Loucy (cell line): ENCODE results near the gene ENTPD1.
A peak's percentile ranks its signal among the peaks of the same experiment; 100 is the strongest.

Experiments used
- H2AFZ ChIP-seq: fragments of 200-600 bp; sonication (generic); 2 replicates; pipeline ENCODE4 v1.6.0; 2016; ENCODE audit warnings: antibody characterized with exemption, mild to moderate bottlenecking, low read length, moderate library complexity
- H3F3A ChIP-seq: fragments of 200-600 bp; 2 replicates; pipeline ENCODE4 v1.6.0; 2016; ENCODE audit warnings: antibody characterized with exemption, low read depth, mild to moderate bottlenecking
- H3K27me3 ChIP-seq: fragments of 200-600 bp; sonication (generic); 2 replicates; pipeline ENCODE4 v1.6.1; 2014; ENCODE audit warnings: low read length, mild to moderate bottlenecking; ENCODE audit not compliant: insufficient read depth, poor library complexity, severe bottlenecking
- H3K36me3 ChIP-seq: fragments of 200-600 bp; sonication (generic); 2 replicates; pipeline ENCODE4 v1.6.1; 2016; ENCODE audit warnings: low read length; ENCODE audit not compliant: insufficient read depth
- H3K4me1 ChIP-seq: fragments of 200-600 bp; sonication (generic); 2 replicates; pipeline ENCODE4 v1.5.1; 2014; ENCODE audit warnings: low read length, mild to moderate bottlenecking; ENCODE audit not compliant: insufficient read depth, poor library complexity, severe bottlenecking
- H3K4me2 ChIP-seq: fragments of 200-600 bp; sonication (generic); 2 replicates; pipeline ENCODE4 v1.6.0; 2014; ENCODE audit warnings: antibody characterized with exemption, low read length, low read depth, mild to moderate bottlenecking; ENCODE audit not compliant: poor library complexity, severe bottlenecking
- H3K4me3 ChIP-seq: fragments of 200-600 bp; sonication (generic); 2 replicates; pipeline ENCODE4 v1.5.1; 2014; ENCODE audit warnings: low read length, mild to moderate bottlenecking, mixed read lengths; ENCODE audit not compliant: poor library complexity, severe bottlenecking
- H3K79me2 ChIP-seq: fragments of 200-600 bp; sonication (generic); 2 replicates; pipeline ENCODE4 v1.6.1; 2014; ENCODE audit warnings: low read length; ENCODE audit not compliant: insufficient read depth
- H3K9ac ChIP-seq: fragments of 200-600 bp; sonication (generic); 2 replicates; pipeline ENCODE4 v1.6.0; 2014; ENCODE audit warnings: mild to moderate bottlenecking, low read depth, low read length, moderate library complexity; ENCODE audit not compliant: poor library complexity, severe bottlenecking
- H3K9me2 ChIP-seq: fragments of 200-600 bp; sonication (generic); replicated peaks from 2 replicates; pipeline ENCODE4 v1.6.1; 2016; ENCODE audit warnings: low read depth, low read length, mixed read lengths
- H3K9me3 ChIP-seq: fragments of 200-600 bp; sonication (generic); 2 replicates; pipeline ENCODE4 v1.6.1; 2014; ENCODE audit warnings: mild to moderate bottlenecking, antibody characterized with exemption, low read length, low read depth; ENCODE audit not compliant: insufficient read depth
- H4K20me1 ChIP-seq: fragments of 200-600 bp; sonication (generic); 2 replicates; pipeline ENCODE4 v1.6.0; 2014; ENCODE audit warnings: antibody characterized with exemption, low read length, mild to moderate bottlenecking; ENCODE audit not compliant: insufficient read depth, poor library complexity, severe bottlenecking
- EZH2phosphoT487 ChIP-seq: fragments of 200-600 bp; IDR thresholded peaks from 2 replicates; pipeline ENCODE4 v1.6.1; 2018; ENCODE audit warnings: antibody characterized with exemption, mild to moderate bottlenecking, moderate library complexity, borderline replicate concordance
- TF ChIP-seq, protein P1 (sequence below): fragments of 200-600 bp; sonication (generic); conservative IDR thresholded peaks from 2 replicates; pipeline ENCODE4 v1.5.1; 2014; ENCODE audit warnings: mild to moderate bottlenecking, antibody characterized with exemption, low read length

ENTPD1 gene

DNA sequence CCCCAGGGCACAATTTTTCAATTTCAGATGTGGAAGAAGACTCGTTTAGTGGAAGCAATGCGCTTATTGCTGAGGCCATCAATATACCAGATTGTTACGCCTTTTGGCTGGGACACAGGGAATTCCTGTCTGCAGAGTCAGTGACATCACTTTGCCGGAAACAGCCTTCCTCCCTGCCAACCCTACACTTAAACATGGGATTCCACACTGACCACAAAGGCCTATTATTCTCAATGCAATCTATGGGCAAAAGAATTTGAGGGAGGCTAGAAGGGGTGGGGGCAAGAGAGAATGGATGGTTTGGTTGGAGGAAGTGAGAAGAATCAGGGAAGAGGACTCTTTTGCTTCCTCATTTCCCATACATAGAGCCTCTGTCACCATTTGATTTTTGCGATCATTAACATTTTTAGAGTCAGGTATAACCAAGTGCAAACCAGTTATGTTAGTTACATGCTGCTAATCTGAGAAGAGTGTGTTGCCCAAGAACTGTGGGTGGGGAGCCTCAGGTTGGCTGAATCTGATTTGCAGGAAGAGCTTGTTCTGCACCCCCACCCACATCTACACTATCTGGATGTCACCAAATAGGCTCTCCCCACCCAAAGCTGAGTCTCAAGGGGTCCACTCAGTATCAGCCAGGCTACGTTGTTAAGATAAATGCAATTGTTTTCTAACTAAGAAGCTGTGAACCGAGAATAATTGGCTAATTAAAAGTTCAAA lies 58.2 kb downstream of the ENTPD1 start:
- H3F3A ChIP-seq: no peaks in the 10 kb centered on the region
- H3K9me2 ChIP-seq: no peaks in the 10 kb centered on the region
- no peaks in the 10 kb centered on the region for H3K79me2 ChIP-seq
- H3K27me3 ChIP-seq: no peaks in the 10 kb centered on the region
- no peaks in the 10 kb centered on the region for H3K4me1 ChIP-seq
- TF ChIP-seq EZH2phosphoT487: no peak
- TF ChIP-seq, protein P1, sequence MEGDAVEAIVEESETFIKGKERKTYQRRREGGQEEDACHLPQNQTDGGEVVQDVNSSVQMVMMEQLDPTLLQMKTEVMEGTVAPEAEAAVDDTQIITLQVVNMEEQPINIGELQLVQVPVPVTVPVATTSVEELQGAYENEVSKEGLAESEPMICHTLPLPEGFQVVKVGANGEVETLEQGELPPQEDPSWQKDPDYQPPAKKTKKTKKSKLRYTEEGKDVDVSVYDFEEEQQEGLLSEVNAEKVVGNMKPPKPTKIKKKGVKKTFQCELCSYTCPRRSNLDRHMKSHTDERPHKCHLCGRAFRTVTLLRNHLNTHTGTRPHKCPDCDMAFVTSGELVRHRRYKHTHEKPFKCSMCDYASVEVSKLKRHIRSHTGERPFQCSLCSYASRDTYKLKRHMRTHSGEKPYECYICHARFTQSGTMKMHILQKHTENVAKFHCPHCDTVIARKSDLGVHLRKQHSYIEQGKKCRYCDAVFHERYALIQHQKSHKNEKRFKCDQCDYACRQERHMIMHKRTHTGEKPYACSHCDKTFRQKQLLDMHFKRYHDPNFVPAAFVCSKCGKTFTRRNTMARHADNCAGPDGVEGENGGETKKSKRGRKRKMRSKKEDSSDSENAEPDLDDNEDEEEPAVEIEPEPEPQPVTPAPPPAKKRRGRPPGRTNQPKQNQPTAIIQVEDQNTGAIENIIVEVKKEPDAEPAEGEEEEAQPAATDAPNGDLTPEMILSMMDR: no peak
- H3K9ac ChIP-seq: no peak overlapping the region
- no peaks in the 10 kb centered on the region for H3K36me3 ChIP-seq
- H3K4me2 ChIP-seq: no peak overlapping the region
- 0 out of 2 replicates have a peak overlapping the region, but pooled peaks have one; percentile 18 for H2AFZ ChIP-seq
- H3K4me3 ChIP-seq: no peak overlapping the region
- no peaks in the 10 kb centered on the region for H3K9me3 ChIP-seq
- no peaks in the 10 kb centered on the region for H4K20me1 ChIP-seq

DNA sequence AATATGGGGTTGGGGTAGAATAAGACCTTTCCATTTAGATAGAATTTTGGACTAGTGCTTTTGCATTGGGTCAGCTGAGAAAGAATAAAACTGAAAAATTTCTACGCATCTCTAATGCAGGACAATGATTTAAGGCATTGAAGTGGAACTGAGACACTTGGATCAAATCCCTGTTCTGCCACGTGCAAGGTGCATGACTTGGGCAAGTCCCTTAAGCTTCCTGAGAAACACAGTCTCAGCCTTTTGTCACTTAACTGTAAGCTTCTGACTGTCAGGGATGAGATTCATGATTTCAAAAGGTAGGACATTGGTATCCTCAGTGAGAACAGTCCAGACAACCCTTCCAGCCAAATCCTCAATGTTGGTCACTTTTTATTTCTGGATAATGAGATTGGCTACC lies 59.2 kb downstream of the ENTPD1 start:
- Histone ChIP-seq H3K27me3 (no peaks in the 10 kb centered on the region), H3K9ac (no peak overlapping the region), H2AFZ (no peak overlapping the region), H4K20me1 (no peaks in the 10 kb centered on the region), H3K9me2 (no peaks in the 10 kb centered on the region), H3K36me3 (no peaks in the 10 kb centered on the region), H3K79me2 (no peaks in the 10 kb centered on the region), H3K9me3 (no peaks in the 10 kb centered on the region), H3F3A (no peaks in the 10 kb centered on the region), H3K4me1 (no peaks in the 10 kb centered on the region), H3K4me2 (no peak overlapping the region), H3K4me3 (no peak overlapping the region)
- TF ChIP-seq, protein P1: no peak
- TF ChIP-seq EZH2phosphoT487: no peak

GRCh38 chr10:95815701-95816240 lies 59.8 kb downstream of the ENTPD1 start:
- Histone ChIP-seq H3F3A (no peaks in the 10 kb centered on the region), H3K27me3 (no peaks in the 10 kb centered on the region), H2AFZ (no peak overlapping the region), H3K36me3 (no peaks in the 10 kb centered on the region), H3K4me1 (no peaks in the 10 kb centered on the region), H3K4me3 (no peak overlapping the region), H3K9me2 (no peaks in the 10 kb centered on the region), H3K9ac (no peak overlapping the region), H3K4me2 (no peak overlapping the region), H3K9me3 (no peaks in the 10 kb centered on the region), H4K20me1 (no peaks in the 10 kb centered on the region), H3K79me2 (no peaks in the 10 kb centered on the region)
- no peak for TF ChIP-seq EZH2phosphoT487
- TF ChIP-seq, protein P1: no peak
